MCF 10A (cell line): ENCODE measurements around the gene MCUB. TPM values are rescaled to one million over a fixed set of nuclear protein-coding genes. Genes with fewer than 3 reads are reported as not detected.
A peak's percentile ranks its signal among the peaks of the same experiment; 100 is the strongest.

Experiments used
- BruUV-seq: library from RNA; stranded (reverse); fragments of 400-500 nt; replicated peaks from 2 replicates; lab custom pipeline; 2021; lab: Mats Ljungman, UMichigan
- CTCF ChIA-PET: fragments of 300-600 bp; sonication (Branson Sonifier 250); formaldehyde crosslinking; extraction: SDS; loops from one replicate; lab custom pipeline; 2021; ENCODE audit warnings: antibody characterized with exemption, inconsistent platforms; lab: Yijun Ruan, JAX
- POLR2A ChIA-PET: fragments of 300-600, 350-650 bp; sonication (Branson Sonifier 250); formaldehyde crosslinking; extraction: SDS; loops from one replicate; lab custom pipeline; 2020; ENCODE audit warnings: antibody characterized with exemption, inconsistent platforms; lab: Yijun Ruan, JAX
- DNase-seq: peaks from one replicate; pipeline ENCODE4 v3.0.0-alpha.2; 2018; ENCODE audit not compliant: unreplicated experiment
- H3K27ac Mint-ChIP-seq: one replicate; pipeline ENCODE4 v1.8.0; 2022; ENCODE audit warnings: mild to moderate bottlenecking, low read depth, mixed read lengths; ENCODE audit not compliant: unreplicated experiment
- H3K27me3 Mint-ChIP-seq: one replicate; pipeline ENCODE4 v1.8.0; 2022; ENCODE audit warnings: mixed read lengths; ENCODE audit not compliant: insufficient read depth, unreplicated experiment
- H3K36me3 Mint-ChIP-seq: one replicate; pipeline ENCODE4 v1.8.0; 2022; ENCODE audit warnings: mild to moderate bottlenecking, moderate library complexity, mixed read lengths; ENCODE audit not compliant: insufficient read depth, unreplicated experiment
- H3K4me1 Mint-ChIP-seq: one replicate; pipeline ENCODE4 v1.8.0; 2022; ENCODE audit warnings: mixed read lengths; ENCODE audit not compliant: insufficient read depth, unreplicated experiment
- H3K4me3 Mint-ChIP-seq: one replicate; pipeline ENCODE4 v1.8.0; 2022; ENCODE audit warnings: mild to moderate bottlenecking, moderate library complexity, mixed read lengths; ENCODE audit not compliant: unreplicated experiment
- H3K9me3 Mint-ChIP-seq: one replicate; pipeline ENCODE4 v1.8.0; 2022; ENCODE audit warnings: mixed read lengths; ENCODE audit not compliant: unreplicated experiment
- CTCF ChIP-seq: fragments of 200-600 bp; IDR thresholded peaks from one replicate; pipeline ENCODE4 v1.8.0; 2022; ENCODE audit warnings: antibody characterized with exemption, mild to moderate bottlenecking; ENCODE audit not compliant: unreplicated experiment
- intact Hi-C: fragments of 100-400 bp; cut with micrococcal nuclease; formaldehyde crosslinking; loops from 2 replicates; pipeline ENCODE4 v1.14.1; 2022
- total RNA-seq: library from RNA; stranded (reverse); gene quantifications from 2 replicates; pipeline ENCODE4 v1.2.3, GENCODE V29; 2022

MCUB gene
- total RNA-seq, 1 experiment from 2014 or later: 16.3 TPM

GRCh38 chr4:109655396-109655795, 95.3 kb downstream of the MCUB start:
- Mint-ChIP-seq H3K4me3 (no peak overlapping the region), H3K4me1 (no peaks in the 10 kb centered on the region), H3K27ac (no peak overlapping the region), H3K27me3 (no peaks in the 10 kb centered on the region), H3K36me3 (no peaks in the 10 kb centered on the region), H3K9me3 (no peaks in the 10 kb centered on the region)
- DNase-seq: no peak
- CTCF ChIA-PET: interaction anchor here (0.6 to 1.1 kb wide), 3 partner anchors 20 to 513 kb away, joined by 3 to 6 read pairs (median 4); no protein-coding TSS in a partner anchor
- BruUV-seq: no TSS peak
- TF ChIP-seq CTCF: no peak
- POLR2A ChIA-PET: interaction anchor here (0.7 kb wide), 1 partner anchor 70 kb away, joined by 3 read pairs; no protein-coding TSS in a partner anchor
- intact Hi-C loops: loop anchor here (5.0 kb wide), 2 partner anchors 93 to 228 kb away; partner anchors contain the start of gene MCUB

GRCh38 chr4:109657854-109658418, 97.9 kb downstream of the MCUB start:
- no peaks in the 10 kb centered on the region for H3K27me3 Mint-ChIP-seq
- DNase-seq: no peak
- H3K4me3 Mint-ChIP-seq: no peak overlapping the region
- CTCF ChIA-PET: interaction anchor here (1.5 kb wide), 1 partner anchor 115 kb away, joined by 6 read pairs; no protein-coding TSS in a partner anchor
- intact Hi-C loops: loop anchor here (5.0 kb wide), 2 partner anchors 96 to 231 kb away; partner anchors contain the start of gene MCUB
- no peaks in the 10 kb centered on the region for H3K4me1 Mint-ChIP-seq
- no peak overlapping the region for H3K27ac Mint-ChIP-seq
- no peaks in the 10 kb centered on the region for H3K36me3 Mint-ChIP-seq
- TF ChIP-seq CTCF: no peak
- H3K9me3 Mint-ChIP-seq: no peaks in the 10 kb centered on the region
- POLR2A ChIA-PET: no interaction called here
- no TSS peak for BruUV-seq

- BruUV-seq: no TSS peak
- ChIA-PET POLR2A (interaction anchor here (0.7 kb wide), 1 partner anchor 99 kb away, joined by 3 read pairs; the partner anchor contains the start of gene MCUB), CTCF (interaction anchor here (0.6 to 1.5 kb wide), 6 partner anchors 52 to 480 kb away, joined by 3 to 6 read pairs (median 3); no protein-coding TSS in a partner anchor)
- Mint-ChIP-seq H3K27ac (no peak overlapping the region), H3K27me3 (no peaks in the 10 kb centered on the region), H3K9me3 (no peaks in the 10 kb centered on the region), H3K4me3 (no peak overlapping the region), H3K4me1 (no peaks in the 10 kb centered on the region), H3K36me3 (no peaks in the 10 kb centered on the region)
- intact Hi-C loops: loop anchor here (5.0 kb wide), 2 partner anchors 97 to 232 kb away; partner anchors contain the start of gene MCUB
- TF ChIP-seq CTCF: no peak
- DNase-seq: peak; percentile 1
Observed at GRCh38 chr4:109658871-109659410, 98.9 kb downstream of the MCUB start.

GRCh38 chr4:109662116-109662515, 102.1 kb downstream of the MCUB start:
- ChIA-PET CTCF (interaction anchor here (1.3 kb wide), 1 partner anchor 235 kb away, joined by 6 read pairs; no protein-coding TSS in a partner anchor), POLR2A (interaction anchor here (0.6 kb wide), 1 partner anchor 76 kb away, joined by 4 read pairs; no protein-coding TSS in a partner anchor)
- Mint-ChIP-seq H3K4me3 (no peak overlapping the region), H3K27me3 (no peaks in the 10 kb centered on the region), H3K4me1 (no peaks in the 10 kb centered on the region), H3K27ac (no peak overlapping the region), H3K9me3 (no peaks in the 10 kb centered on the region), H3K36me3 (no peaks in the 10 kb centered on the region)
- no TSS peak for BruUV-seq
- DNase-seq: no peak
- intact Hi-C loops: no loop called here
- TF ChIP-seq CTCF: no peak
